Camera-type eye (tissue), 1 donor: Measurements from ENCODE around the gene FOXA2. TPM values are rescaled to one million over a fixed set of nuclear protein-coding genes. Genes with fewer than 3 reads are reported as not detected.

Experiments
- total RNA-seq: library from RNA; depleted of rRNA; stranded (reverse); fragments of >200 nt; gene quantifications from one replicate; pipeline ENCODE4 v1.2.3, GENCODE V29; 2014

FOXA2 gene
- not detected for total RNA-seq

GRCh38 chr20:22584522-22584921, at the start of gene FOXA2:
Gene FOXA2 (minus strand): TSS chr20:22584572. CDS start chr20:22584278, 294 bp downstream.

